Progenitor cell of endocrine pancreas (in vitro differentiated cells): ENCODE results near the gene ENDOU. TPM values are rescaled to one million over a fixed set of nuclear protein-coding genes. Genes with fewer than 3 reads are reported as not detected.
A peak's percentile ranks its signal among the peaks of the same experiment; 100 is the strongest.

Experiments used
- DNase-seq: peaks from one replicate; pipeline ENCODE4 v3.0.0; 2021; ENCODE audit warnings: low spot score; ENCODE audit not compliant: unreplicated experiment
- H3K27ac Mint-ChIP-seq: 2 replicates; pipeline ENCODE4 v1.8.0; 2021; ENCODE audit warnings: mild to moderate bottlenecking, moderate library complexity, mixed read lengths
- H3K27me3 Mint-ChIP-seq: 2 replicates; pipeline ENCODE4 v1.8.0; 2021; ENCODE audit warnings: mixed read lengths
- H3K36me3 Mint-ChIP-seq: 2 replicates; pipeline ENCODE4 v1.8.0; 2022; ENCODE audit warnings: mixed read lengths; ENCODE audit not compliant: insufficient read depth
- H3K4me1 Mint-ChIP-seq: 2 replicates; pipeline ENCODE4 v1.8.0; 2021; ENCODE audit warnings: low read depth, mixed read lengths
- H3K4me3 Mint-ChIP-seq: 2 replicates; pipeline ENCODE4 v1.8.0; 2021; ENCODE audit warnings: low read depth, mild to moderate bottlenecking, moderate library complexity, mixed read lengths
- H3K9me3 Mint-ChIP-seq: 2 replicates; pipeline ENCODE4 v1.8.0; 2021; ENCODE audit warnings: low read depth, mixed read lengths
- CTCF ChIP-seq: fragments of 200-600 bp; sonication (generic); IDR thresholded peaks from one replicate; pipeline ENCODE4 v1.5.0; 2021; ENCODE audit warnings: antibody characterized with exemption, mild to moderate bottlenecking; ENCODE audit not compliant: unreplicated experiment
- total RNA-seq: library from RNA; stranded (reverse); gene quantifications from 2 replicates; pipeline ENCODE4 v1.2.1, GENCODE V29; 2021

ENDOU gene
- total RNA-seq, 1 donor from 2014 or later = not detected

GRCh38 chr12:47736877-47737676 lies 11.8 kb upstream of the ENDOU start:
- Mint-ChIP-seq H3K27me3 (peaks cover 3% of the 10 kb centered on the region), H3K4me3 (no peak overlapping the region), H3K4me1 (peaks cover 6% of the 10 kb centered on the region), H3K27ac (peak overlapping the region; percentile 73), H3K9me3 (no peaks in the 10 kb centered on the region), H3K36me3 (no peaks in the 10 kb centered on the region)
- no peak for TF ChIP-seq CTCF
- DNase-seq = no peak

GRCh38 chr12:47736216-47736615 lies 10.9 kb upstream of the ENDOU start:
- Mint-ChIP-seq H3K27ac (no peak overlapping the region), H3K4me1 (peaks cover 5% of the 10 kb centered on the region), H3K9me3 (no peaks in the 10 kb centered on the region), H3K36me3 (no peaks in the 10 kb centered on the region), H3K27me3 (peaks cover 3% of the 10 kb centered on the region), H3K4me3 (no peak overlapping the region)
- no peak for TF ChIP-seq CTCF
- DNase-seq = no peak

- no peak for DNase-seq
- Mint-ChIP-seq H3K9me3 (no peaks in the 10 kb centered on the region), H3K4me3 (no peak overlapping the region), H3K36me3 (no peaks in the 10 kb centered on the region), H3K27me3 (peaks cover 3% of the 10 kb centered on the region), H3K27ac (no peak overlapping the region), H3K4me1 (peaks cover 6% of the 10 kb centered on the region)
- TF ChIP-seq CTCF = no peak
Observed at GRCh38 chr12:47735649-47736048, 10.4 kb upstream of the ENDOU start.

GRCh38 chr12:47734725-47735480 lies 9.6 kb upstream of the ENDOU start:
- Mint-ChIP-seq H3K4me1 (peaks cover 13% of the 10 kb centered on the region), H3K36me3 (no peaks in the 10 kb centered on the region), H3K27me3 (peaks cover 3% of the 10 kb centered on the region), H3K9me3 (no peaks in the 10 kb centered on the region), H3K27ac (peak overlapping the region; percentile 49), H3K4me3 (no peak overlapping the region)
- TF ChIP-seq CTCF = no peak
- no peak for DNase-seq

- no peaks in the 10 kb centered on the region for H3K36me3 Mint-ChIP-seq
- H3K9me3 Mint-ChIP-seq = no peaks in the 10 kb centered on the region
- H3K27ac Mint-ChIP-seq = no peak overlapping the region
- DNase-seq = no peak
- no peak overlapping the region for H3K4me3 Mint-ChIP-seq
- H3K4me1 Mint-ChIP-seq = peaks cover 22% of the 10 kb centered on the region
- no peak for TF ChIP-seq CTCF
- H3K27me3 Mint-ChIP-seq = peaks cover 3% of the 10 kb centered on the region
Observed at GRCh38 chr12:47733142-47733541, 7.9 kb upstream of the ENDOU start.
